Endothelial cell (in vitro differentiated cells): ENCODE data around the gene NCCRP1. TPM values are rescaled to one million over a fixed set of nuclear protein-coding genes. Genes with fewer than 3 reads are reported as not detected.

Experiments used
- DNase-seq: peaks from one replicate; pipeline ENCODE4 v3.0.0; 2021; ENCODE audit warnings: low spot score
- H3K27ac Mint-ChIP-seq: one replicate; pipeline ENCODE4 v1.8.0; 2021; ENCODE audit warnings: mixed read lengths, inconsistent platforms; ENCODE audit not compliant: unreplicated experiment
- H3K27me3 Mint-ChIP-seq: one replicate; pipeline ENCODE4 v1.8.0; 2021; ENCODE audit warnings: mild to moderate bottlenecking, moderate library complexity, mixed read lengths, inconsistent platforms; ENCODE audit not compliant: unreplicated experiment
- H3K36me3 Mint-ChIP-seq: one replicate; pipeline ENCODE4 v1.8.0; 2021; ENCODE audit warnings: mild to moderate bottlenecking, low read depth, mixed read lengths, inconsistent platforms; ENCODE audit not compliant: unreplicated experiment
- H3K4me1 Mint-ChIP-seq: one replicate; pipeline ENCODE4 v1.8.0; 2021; ENCODE audit warnings: mild to moderate bottlenecking, mixed read lengths, inconsistent platforms; ENCODE audit not compliant: unreplicated experiment
- H3K4me3 Mint-ChIP-seq: one replicate; pipeline ENCODE4 v1.8.0; 2021; ENCODE audit warnings: mild to moderate bottlenecking, mixed read lengths, inconsistent platforms; ENCODE audit not compliant: unreplicated experiment
- H3K9me3 Mint-ChIP-seq: one replicate; pipeline ENCODE4 v1.8.0; 2021; ENCODE audit warnings: mixed read lengths, inconsistent platforms; ENCODE audit not compliant: unreplicated experiment
- CTCF ChIP-seq: fragments of 200-600 bp; sonication (generic); IDR thresholded peaks from one replicate; pipeline ENCODE4 v1.5.0; 2021; ENCODE audit warnings: antibody characterized with exemption; ENCODE audit not compliant: unreplicated experiment
- total RNA-seq: library from RNA; stranded (reverse); fragmentation: NEBNext Ultra II Directional; extraction: Animal tissue kit (Norgen Biotek cat#: 25700); gene quantifications from one replicate; pipeline ENCODE4 v1.2.1, GENCODE V29; 2021; ENCODE audit not compliant: unreplicated experiment

The NCCRP1 gene
- total RNA-seq, 1 donor from 2014 or later = not detected

DNA sequence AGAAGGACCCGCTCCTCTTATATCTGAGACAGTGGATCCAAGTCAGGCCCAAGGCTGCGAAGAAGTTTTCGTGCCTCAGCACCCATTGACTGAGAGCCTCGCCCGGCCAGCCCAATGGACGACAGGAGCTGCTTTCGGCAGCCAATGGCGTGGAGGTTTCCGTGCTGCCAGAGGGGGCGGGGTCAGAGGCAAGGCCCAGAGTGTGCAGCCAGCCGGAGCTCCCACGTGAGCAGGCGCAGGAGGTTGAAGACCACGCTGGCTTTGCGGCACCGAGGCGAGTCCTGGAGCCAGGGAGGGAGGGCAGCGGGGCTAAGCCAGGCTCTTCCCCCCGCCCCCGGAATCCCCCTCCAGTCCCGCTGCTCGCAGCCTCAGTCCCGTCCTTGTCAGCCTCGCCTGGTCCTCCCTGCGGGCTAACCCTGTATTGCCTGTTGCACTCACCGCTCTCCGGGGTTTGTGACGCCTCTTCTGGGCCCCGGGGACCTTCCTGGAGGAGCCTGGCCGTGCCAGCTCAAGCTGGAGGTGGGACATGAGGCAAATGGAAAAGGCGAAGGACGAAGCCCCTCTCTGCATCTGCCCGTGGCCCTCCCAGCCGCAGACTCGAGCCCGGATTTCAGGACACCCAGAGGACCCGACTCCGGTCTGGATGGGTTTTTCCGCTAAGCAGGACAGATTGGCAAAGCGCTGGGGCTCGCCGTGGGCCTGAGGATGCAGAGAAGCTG is 50.3 kb downstream of the NCCRP1 start:
- no peaks in the 10 kb centered on the region for H3K9me3 Mint-ChIP-seq
- H3K27me3 Mint-ChIP-seq = peaks cover 10% of the 10 kb centered on the region
- H3K36me3 Mint-ChIP-seq = peaks cover 4% of the 10 kb centered on the region
- peak; percentile 30 for DNase-seq
- H3K4me1 Mint-ChIP-seq = peaks cover 2% of the 10 kb centered on the region
- no peak overlapping the region for H3K27ac Mint-ChIP-seq
- no peak for TF ChIP-seq CTCF
- no peak overlapping the region for H3K4me3 Mint-ChIP-seq

- H3K4me1 Mint-ChIP-seq = peaks cover 2% of the 10 kb centered on the region
- H3K36me3 Mint-ChIP-seq = peaks cover 4% of the 10 kb centered on the region
- no peaks in the 10 kb centered on the region for H3K9me3 Mint-ChIP-seq
- H3K27me3 Mint-ChIP-seq = peaks cover 10% of the 10 kb centered on the region
- no peak for TF ChIP-seq CTCF
- DNase-seq = peak; percentile 37
- H3K27ac Mint-ChIP-seq = no peak overlapping the region
- H3K4me3 Mint-ChIP-seq = no peak overlapping the region
Measured at GRCh38 chr19:39247701-39248664, 51.2 kb downstream of the NCCRP1 start.

- H3K27ac Mint-ChIP-seq = no peak within 1 kb of the TSS
- no peak within 1 kb of the TSS for H3K4me3 Mint-ChIP-seq
- H3K9me3 Mint-ChIP-seq = no peaks in the 10 kb centered on the region
- H3K4me1 Mint-ChIP-seq = peaks cover 2% of the 10 kb centered on the region
- H3K36me3 Mint-ChIP-seq = peaks cover 4% of the 10 kb centered on the region
- no peak for DNase-seq
- peaks cover 10% of the 10 kb centered on the region for H3K27me3 Mint-ChIP-seq
- TF ChIP-seq CTCF = no peak
Measured at GRCh38 chr19:39248806-39249205, 52.0 kb downstream of the NCCRP1 start, which contains the start of gene IFNL4. IFNL4 (minus strand) TSS chr19:39248856.

- H3K9me3 Mint-ChIP-seq = no peaks in the 10 kb centered on the region
- TF ChIP-seq CTCF = no peak
- no peak overlapping the region for H3K4me3 Mint-ChIP-seq
- H3K27ac Mint-ChIP-seq = no peak overlapping the region
- peaks cover 4% of the 10 kb centered on the region for H3K36me3 Mint-ChIP-seq
- DNase-seq = no peak
- peaks cover 11% of the 10 kb centered on the region for H3K27me3 Mint-ChIP-seq
- H3K4me1 Mint-ChIP-seq = peaks cover 2% of the 10 kb centered on the region
Measured at GRCh38 chr19:39251081-39251480, 54.3 kb downstream of the NCCRP1 start.

Other genes starting within 250 kb of the NCCRP1 start
- gene FBXO17, start 221.2 kb upstream of the NCCRP1 start, total RNA-seq = 16.0 TPM
- gene FBXO27, start 164.4 kb upstream of the NCCRP1 start, total RNA-seq = 4.0 TPM
- gene ACP7, start 112.6 kb upstream of the NCCRP1 start, total RNA-seq = 0.46 TPM
- 48.8 TPM for gene PAK4, start 71.2 kb upstream of the NCCRP1 start, total RNA-seq
- not detected for gene SYCN, start 7.3 kb downstream of the NCCRP1 start, total RNA-seq
- not detected for gene IFNL3, start 48.0 kb downstream of the NCCRP1 start, total RNA-seq
- gene IFNL4, start 51.9 kb downstream of the NCCRP1 start, total RNA-seq = not detected
- gene IFNL2, start 71.4 kb downstream of the NCCRP1 start, total RNA-seq = not detected
- not detected for gene IFNL1, start 99.4 kb downstream of the NCCRP1 start, total RNA-seq
- 0.33 TPM for gene LRFN1, start 123.9 kb downstream of the NCCRP1 start, total RNA-seq
- gene GMFG, start 139.1 kb downstream of the NCCRP1 start, total RNA-seq = 36.2 TPM
- 127 TPM for gene SAMD4B, start 145.5 kb downstream of the NCCRP1 start, total RNA-seq
- 31.7 TPM for gene PAF1, start 194.1 kb downstream of the NCCRP1 start, total RNA-seq
- 32.4 TPM for gene MED29, start 194.4 kb downstream of the NCCRP1 start, total RNA-seq
- 10.2 TPM for gene ZFP36, start 209.9 kb downstream of the NCCRP1 start, total RNA-seq
- 172 TPM for gene PLEKHG2, start 215.7 kb downstream of the NCCRP1 start, total RNA-seq
- 2,151 TPM for gene RPS16, start 239.0 kb downstream of the NCCRP1 start, total RNA-seq
- 139 TPM for gene SUPT5H, start 248.6 kb downstream of the NCCRP1 start, total RNA-seq